HEK293 (cell line): ENCODE data around the gene SCAF11.

Source experiments
- KLF10 ChIP-seq: fragments of 450-650 bp; IDR thresholded peaks from 2 replicates; pipeline ENCODE4 v1.5.1; 2018; ENCODE audit warnings: missing biosample characterization, mild to moderate bottlenecking, missing genetic modification characterization
- SALL2 ChIP-seq: fragments of 450-650 bp; formaldehyde crosslinking; IDR thresholded peaks from 2 replicates; pipeline ENCODE4 v1.5.0; 2017; ENCODE audit warnings: missing biosample characterization, mild to moderate bottlenecking, missing genetic modification characterization, borderline replicate concordance
- TSHZ1 ChIP-seq: fragments of 450-650 bp; formaldehyde crosslinking; IDR thresholded peaks from 2 replicates; pipeline ENCODE4 v1.5.1; 2016; ENCODE audit warnings: missing biosample characterization, missing genetic modification characterization, borderline replicate concordance
- ZNF221 ChIP-seq: fragments of 450-650 bp; formaldehyde crosslinking; IDR thresholded peaks from 2 replicates; pipeline ENCODE4 v1.5.1; 2017; ENCODE audit warnings: missing biosample characterization, missing genetic modification characterization, borderline replicate concordance
- ZNF335 ChIP-seq: fragments of 450-650 bp; formaldehyde crosslinking; conservative IDR thresholded peaks from 2 replicates; pipeline ENCODE4 v1.5.1; 2016; ENCODE audit warnings: missing biosample characterization, missing genetic modification characterization
- ZNF585B ChIP-seq: fragments of 450-650 bp; formaldehyde crosslinking; IDR thresholded peaks from 2 replicates; pipeline ENCODE4 v1.5.1; 2016; ENCODE audit warnings: missing biosample characterization, missing genetic modification characterization
- ZNF658 ChIP-seq: fragments of 450-650 bp; formaldehyde crosslinking; IDR thresholded peaks from 2 replicates; pipeline ENCODE4; 2016; ENCODE audit warnings: missing biosample characterization, missing genetic modification characterization
- TF ChIP-seq, protein P1 (sequence below): IDR thresholded peaks from 2 replicates; pipeline ENCODE4 v1.6.1; 2011; ENCODE audit warnings: mild to moderate bottlenecking, low read depth, low read length, borderline replicate concordance
- TF ChIP-seq, protein P2 (sequence below): fragments of 450-650 bp; formaldehyde crosslinking; IDR thresholded peaks from 2 replicates; pipeline ENCODE4 v1.5.1; 2016; ENCODE audit warnings: missing biosample characterization, missing genetic modification characterization
- TF ChIP-seq, protein P3 (sequence below): fragments of 450-650 bp; formaldehyde crosslinking; IDR thresholded peaks from 2 replicates; pipeline ENCODE4 v1.5.1; 2016; ENCODE audit warnings: missing biosample characterization, missing genetic modification characterization

GRCh38 chr12:45987340-45987727 is 3.0 kb downstream of the SCAF11 start:
- TF ChIP-seq, protein P1, sequence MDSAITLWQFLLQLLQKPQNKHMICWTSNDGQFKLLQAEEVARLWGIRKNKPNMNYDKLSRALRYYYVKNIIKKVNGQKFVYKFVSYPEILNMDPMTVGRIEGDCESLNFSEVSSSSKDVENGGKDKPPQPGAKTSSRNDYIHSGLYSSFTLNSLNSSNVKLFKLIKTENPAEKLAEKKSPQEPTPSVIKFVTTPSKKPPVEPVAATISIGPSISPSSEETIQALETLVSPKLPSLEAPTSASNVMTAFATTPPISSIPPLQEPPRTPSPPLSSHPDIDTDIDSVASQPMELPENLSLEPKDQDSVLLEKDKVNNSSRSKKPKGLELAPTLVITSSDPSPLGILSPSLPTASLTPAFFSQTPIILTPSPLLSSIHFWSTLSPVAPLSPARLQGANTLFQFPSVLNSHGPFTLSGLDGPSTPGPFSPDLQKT, result no peak
- TF ChIP-seq KLF10 (tag by site-specific recombination) (no peak), TSHZ1 (tag by site-specific recombination) (no peak), ZNF335 (tag by site-specific recombination) (no peak), ZNF221 (tag by site-specific recombination) (no peak), ZNF585B (no peak), SALL2 (tag by site-specific recombination) (no peak), ZNF658 (no peak)
- TF ChIP-seq, protein P2, sequence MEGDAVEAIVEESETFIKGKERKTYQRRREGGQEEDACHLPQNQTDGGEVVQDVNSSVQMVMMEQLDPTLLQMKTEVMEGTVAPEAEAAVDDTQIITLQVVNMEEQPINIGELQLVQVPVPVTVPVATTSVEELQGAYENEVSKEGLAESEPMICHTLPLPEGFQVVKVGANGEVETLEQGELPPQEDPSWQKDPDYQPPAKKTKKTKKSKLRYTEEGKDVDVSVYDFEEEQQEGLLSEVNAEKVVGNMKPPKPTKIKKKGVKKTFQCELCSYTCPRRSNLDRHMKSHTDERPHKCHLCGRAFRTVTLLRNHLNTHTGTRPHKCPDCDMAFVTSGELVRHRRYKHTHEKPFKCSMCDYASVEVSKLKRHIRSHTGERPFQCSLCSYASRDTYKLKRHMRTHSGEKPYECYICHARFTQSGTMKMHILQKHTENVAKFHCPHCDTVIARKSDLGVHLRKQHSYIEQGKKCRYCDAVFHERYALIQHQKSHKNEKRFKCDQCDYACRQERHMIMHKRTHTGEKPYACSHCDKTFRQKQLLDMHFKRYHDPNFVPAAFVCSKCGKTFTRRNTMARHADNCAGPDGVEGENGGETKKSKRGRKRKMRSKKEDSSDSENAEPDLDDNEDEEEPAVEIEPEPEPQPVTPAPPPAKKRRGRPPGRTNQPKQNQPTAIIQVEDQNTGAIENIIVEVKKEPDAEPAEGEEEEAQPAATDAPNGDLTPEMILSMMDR (tag by site-specific recombination), result no peak
- TF ChIP-seq, protein P3, sequence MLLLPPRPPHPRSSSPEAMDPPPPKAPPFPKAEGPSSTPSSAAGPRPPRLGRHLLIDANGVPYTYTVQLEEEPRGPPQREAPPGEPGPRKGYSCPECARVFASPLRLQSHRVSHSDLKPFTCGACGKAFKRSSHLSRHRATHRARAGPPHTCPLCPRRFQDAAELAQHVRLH (tag by site-specific recombination), result no peak
